H1 (cell line): ENCODE data around the gene GAD2. TPM values are rescaled to one million over a fixed set of nuclear protein-coding genes. Genes with fewer than 3 reads are reported as not detected.

Experiments
- BCL11A ChIP-seq, 2 experiments: IDR thresholded peaks; one replicate each; pipeline ENCODE4 v1.6.1; 2011; ENCODE audit warnings: low read depth in 2 of 2, low read length in 2 of 2, mild to moderate bottlenecking in 2 of 2
- CHD2 ChIP-seq: IDR thresholded peaks from 2 replicates; pipeline ENCODE4 v1.6.1; 2012; ENCODE audit warnings: low read length, improper control_type of control experiment
- NRF1 ChIP-seq: IDR thresholded peaks from 2 replicates; pipeline ENCODE4 v1.6.1; 2011; ENCODE audit warnings: mild to moderate bottlenecking, low read depth, low read length, improper control_type of control experiment
- RXRA ChIP-seq: IDR thresholded peaks from 2 replicates; pipeline ENCODE4 v1.6.1; 2011; ENCODE audit warnings: low read depth, mild to moderate bottlenecking, low read length, moderate library complexity; ENCODE audit not compliant: insufficient read depth
- polyA plus RNA-seq, 7 experiments: library from polyadenylated mRNA; depleted of rRNA in 3 of 7; stranded (reverse) in 5 of 7; unstranded in 2 of 7; fragments of >200 nt in 5 of 7; fragments of 200-250 nt in 2 of 7; gene quantifications; 1 replicate in 5 of 7; 2 replicates in 1 of 7; 4 replicates in 1 of 7; pipeline versions ENCODE4 v1.2.1 to v1.2.3, GENCODE V29; 2011 to 2013; ENCODE audit warnings: missing spikeins in 2 of 7, mixed read lengths in 2 of 7
- total RNA-seq: library from RNA; stranded (reverse); fragmentation: NEBNext Ultra II Directional; extraction: Animal tissue kit (Norgen Biotek cat#: 25700); gene quantifications from 2 replicates; pipeline ENCODE4 v1.2.1, GENCODE V29; 2021

The GAD2 gene
- total and polyA plus RNA-seq, 2 of the 8 experiments (the other 6 are each of a cell fraction or from before 2014, with no cell fraction given): 0.30 to 0.47 TPM

DNA sequence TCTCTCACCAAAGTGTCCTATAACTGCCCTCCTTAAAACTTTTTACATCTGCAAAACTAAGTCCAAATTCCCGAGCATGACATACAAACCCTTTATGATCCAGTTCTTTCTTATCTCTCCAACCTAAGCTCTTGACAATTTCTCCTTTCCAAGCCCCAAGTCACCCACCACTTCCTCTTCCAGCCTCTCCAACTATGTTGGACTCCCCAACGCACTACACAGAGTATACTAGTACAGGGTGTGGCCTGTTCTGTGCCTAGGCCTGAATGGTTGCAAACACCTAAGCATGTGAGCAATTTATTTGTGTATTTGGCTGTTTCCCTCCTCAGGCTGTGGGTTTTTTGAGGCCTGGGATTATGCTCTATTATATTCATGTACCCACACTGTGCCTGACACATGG, 120.4 kb downstream of the GAD2 start (continued):
- TF ChIP-seq RXRA (no peak), BCL11A (IDR thresholded peaks at IDR 0.05; ENCODE audit: low read depth in 2 of 2, low read length in 2 of 2) (no peak), CHD2 (no peak), NRF1 (no peak)
